Measurements from ENCODE around the gene RHBDD1.

RHBDD1 gene

GRCh38 chr2:226994775-226995174 lies 158.9 kb downstream of the RHBDD1 start:
- no peak for DNase-seq

- DNase-seq = no peak
Observed at GRCh38 chr2:226995625-226996041, 159.8 kb downstream of the RHBDD1 start.

- DNase-seq = no peak
Observed at GRCh38 chr2:226999661-227000060, 163.8 kb downstream of the RHBDD1 start.

GRCh38 chr2:227000123-227000522 lies 164.3 kb downstream of the RHBDD1 start:
- no peak for DNase-seq

GRCh38 chr2:227004482-227004881 lies 168.6 kb downstream of the RHBDD1 start:
- DNase-seq = no peak

- no peak for DNase-seq
Observed at GRCh38 chr2:227006189-227006897, 170.5 kb downstream of the RHBDD1 start.

GRCh38 chr2:227007148-227007547 lies 171.3 kb downstream of the RHBDD1 start:
- DNase-seq = no peak

- no peak for DNase-seq
Observed at GRCh38 chr2:227007940-227008339, 172.1 kb downstream of the RHBDD1 start.

- DNase-seq = no peak
Observed at GRCh38 chr2:227010433-227010832, 174.6 kb downstream of the RHBDD1 start.

- DNase-seq = no peak
Observed at GRCh38 chr2:227013330-227013729, 177.5 kb downstream of the RHBDD1 start.

- no peak for DNase-seq
Observed at GRCh38 chr2:227013881-227014280, 178.0 kb downstream of the RHBDD1 start.

- DNase-seq = no peak
Observed at GRCh38 chr2:227016894-227017293, 181.0 kb downstream of the RHBDD1 start.

- DNase-seq = no peak
Observed at GRCh38 chr2:227020416-227020815, 184.6 kb downstream of the RHBDD1 start.

GRCh38 chr2:227022608-227023007 lies 186.8 kb downstream of the RHBDD1 start:
- DNase-seq = no peak

GRCh38 chr2:227025510-227025909 lies 189.7 kb downstream of the RHBDD1 start:
- no peak for DNase-seq

- DNase-seq = no peak
Observed at GRCh38 chr2:227029426-227030105, 193.7 kb downstream of the RHBDD1 start.

GRCh38 chr2:227030789-227031188 lies 194.9 kb downstream of the RHBDD1 start:
- no peak for DNase-seq

- DNase-seq = no peak
Observed at GRCh38 chr2:227031379-227031778, 195.5 kb downstream of the RHBDD1 start.

GRCh38 chr2:227033471-227034148 lies 197.8 kb downstream of the RHBDD1 start:
- no peak for DNase-seq

- no peak for DNase-seq
Observed at GRCh38 chr2:227035711-227036367, 200.0 kb downstream of the RHBDD1 start.

- DNase-seq = no peak
Observed at GRCh38 chr2:227036527-227036926, 200.7 kb downstream of the RHBDD1 start.

- DNase-seq = no peak
Observed at GRCh38 chr2:227038550-227039189, 202.8 kb downstream of the RHBDD1 start.

GRCh38 chr2:227043981-227044380 lies 208.1 kb downstream of the RHBDD1 start:
- DNase-seq = no peak
